Thoracic aorta (tissue), 2 donors: Measurements from ENCODE around the gene NCOA4. TPM values are rescaled to one million over a fixed set of nuclear protein-coding genes. Genes with fewer than 3 reads are reported as not detected.

Source experiments
- ATAC-seq: fragments of 150-250 bp; one replicate; pipeline ENCODE4 v1.8.0; 2017; ENCODE audit warnings: low read depth; ENCODE audit not compliant: insufficient number of reproducible peaks, low FRiP score
- DNase-seq: peaks from one replicate; pipeline ENCODE4 v3.0.0-alpha.2; 2020; ENCODE audit warnings: low spot score
- H3K27ac ChIP-seq, 2 donors: fragments of 200-600 bp; sonication (generic); 1 replicate in 1 of 2; 2 replicates in 1 of 2; pipeline ENCODE4 v1.5.1; 2016; ENCODE audit warnings: mild to moderate bottlenecking in 2 of 2, moderate library complexity in 2 of 2
- H3K27me3 ChIP-seq: fragments of 200-600 bp; sonication (generic); replicated peaks from 2 replicates; pipeline ENCODE4 v1.6.0; 2016; ENCODE audit warnings: mild to moderate bottlenecking; ENCODE audit not compliant: insufficient read depth
- H3K36me3 ChIP-seq: fragments of 200-600 bp; sonication (generic); one replicate; pipeline ENCODE4 v1.5.1; 2016
- H3K4me1 ChIP-seq, 2 donors: fragments of 200-600 bp; sonication (generic); 1 replicate in 1 of 2; 2 replicates in 1 of 2; pipeline versions ENCODE4 v1.5.1 to v1.6.0; 2016; ENCODE audit warnings: low read depth in 2 of 2, mild to moderate bottlenecking in 1 of 2; ENCODE audit not compliant: control insufficient read depth in 1 of 2
- H3K4me3 ChIP-seq: fragments of 200-600 bp; sonication (generic); 2 replicates; pipeline ENCODE4 v1.5.1; 2016; ENCODE audit warnings: mild to moderate bottlenecking
- H3K9me3 ChIP-seq: fragments of 200-600 bp; sonication (generic); 2 replicates; pipeline ENCODE4 v1.5.1; 2016
- CTCF ChIP-seq: fragments of 200-600 bp; sonication (generic); IDR thresholded peaks from one replicate; pipeline ENCODE4 v1.5.1; 2019; ENCODE audit warnings: antibody characterized with exemption
- total RNA-seq, 2 donors: library from RNA; depleted of rRNA; stranded (reverse); fragments of >200 nt; gene quantifications; one replicate each; pipeline versions ENCODE4 v1.1.0 to v1.2.3, GENCODE V29; 2016

The NCOA4 gene
- total RNA-seq, 2 donors from 2014 or later = 101 to 111 TPM

DNA sequence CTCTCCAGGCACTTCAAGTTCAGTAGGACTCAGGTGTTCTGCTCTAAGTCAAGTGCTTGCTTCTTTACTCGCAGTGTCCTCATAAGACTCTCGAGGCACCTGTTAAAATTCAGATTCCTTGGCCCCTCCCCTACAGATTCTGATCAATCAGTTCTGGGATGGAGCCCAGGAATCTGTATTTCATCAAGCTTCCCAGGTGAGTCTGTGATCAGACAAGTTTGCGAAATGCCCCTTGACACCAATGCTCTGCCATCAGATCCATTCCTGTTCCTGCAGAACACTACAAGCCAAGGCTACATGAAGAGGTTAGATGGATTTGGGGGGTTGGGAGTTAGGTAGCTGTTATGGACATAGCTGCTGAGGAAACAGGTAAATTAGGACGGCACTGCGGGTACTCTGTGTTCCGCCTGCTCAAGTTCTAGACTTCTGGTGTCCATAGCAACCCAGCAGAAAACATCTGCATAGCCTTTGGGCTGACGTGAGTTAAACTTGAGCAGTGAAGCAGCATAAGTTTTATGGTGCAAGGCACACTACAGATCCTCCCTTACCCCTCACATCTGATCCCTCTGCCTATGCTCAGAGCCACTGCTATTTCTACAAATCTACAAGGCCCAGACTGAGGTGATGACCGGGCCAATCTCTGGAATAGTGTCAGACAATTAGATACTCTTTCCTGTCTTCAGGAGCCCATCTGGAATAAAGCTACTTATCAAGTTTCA, 6.8 kb upstream of the NCOA4 start:
- ATAC-seq (no peak), DNase-seq (no peak)
- Histone ChIP-seq H3K4me3 (no peak overlapping the region), H3K9me3 (no peaks in the 10 kb centered on the region), H3K27me3 (no peaks in the 10 kb centered on the region), H3K36me3 (no peaks in the 10 kb centered on the region), H3K27ac (no peak overlapping the region), H3K4me1 (no peaks in the 10 kb centered on the region)
- no peak for TF ChIP-seq CTCF

DNA sequence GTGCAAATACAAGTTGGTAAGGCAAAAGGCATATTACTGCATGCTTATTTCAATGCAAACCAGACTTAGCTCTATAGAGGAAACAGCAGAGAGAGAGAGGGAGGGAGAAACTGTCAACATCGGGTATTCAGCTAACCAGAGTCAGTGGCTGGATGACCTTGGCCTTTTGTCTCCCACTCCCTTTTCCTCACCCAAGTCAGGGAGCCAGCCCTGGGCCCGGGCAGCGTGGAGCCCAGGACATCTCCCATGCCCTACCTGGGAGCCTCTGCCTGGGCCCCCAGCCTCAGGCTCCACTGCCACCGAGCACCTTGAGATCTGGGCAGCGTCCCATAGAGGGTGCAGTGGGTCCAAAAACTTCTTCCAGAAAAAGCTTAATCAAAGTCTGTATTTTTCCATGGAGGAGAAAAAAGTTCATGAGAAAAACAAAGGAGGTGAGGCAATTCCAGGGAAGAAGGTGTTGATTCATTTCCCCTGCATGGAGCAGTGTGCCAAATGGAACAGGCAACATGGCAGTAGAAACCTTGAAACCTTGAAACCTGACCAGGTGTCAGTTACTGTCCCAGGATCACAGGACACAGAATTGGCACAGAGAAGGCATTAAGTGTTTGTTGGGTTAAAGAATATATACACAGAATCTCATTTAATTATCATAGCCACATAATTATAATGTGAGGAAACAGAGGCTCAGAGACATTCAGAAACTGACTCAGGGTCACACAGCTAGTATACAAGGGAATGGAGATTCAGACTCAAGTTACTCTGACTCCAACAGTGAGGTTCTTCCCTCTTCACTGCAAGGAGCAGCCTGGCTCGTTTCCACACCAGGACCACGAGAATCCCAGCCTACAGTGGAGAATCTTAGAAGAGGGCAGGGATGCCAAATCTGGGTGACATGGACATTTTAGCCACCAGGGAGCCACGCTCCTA, 5.8 kb upstream of the NCOA4 start:
- Histone ChIP-seq H3K9me3 (no peaks in the 10 kb centered on the region), H3K36me3 (no peaks in the 10 kb centered on the region), H3K4me1 (no peaks in the 10 kb centered on the region), H3K4me3 (no peak overlapping the region), H3K27me3 (no peaks in the 10 kb centered on the region), H3K27ac (no peak overlapping the region)
- DNase-seq (no peak), ATAC-seq (no peak)
- TF ChIP-seq CTCF = no peak

DNA sequence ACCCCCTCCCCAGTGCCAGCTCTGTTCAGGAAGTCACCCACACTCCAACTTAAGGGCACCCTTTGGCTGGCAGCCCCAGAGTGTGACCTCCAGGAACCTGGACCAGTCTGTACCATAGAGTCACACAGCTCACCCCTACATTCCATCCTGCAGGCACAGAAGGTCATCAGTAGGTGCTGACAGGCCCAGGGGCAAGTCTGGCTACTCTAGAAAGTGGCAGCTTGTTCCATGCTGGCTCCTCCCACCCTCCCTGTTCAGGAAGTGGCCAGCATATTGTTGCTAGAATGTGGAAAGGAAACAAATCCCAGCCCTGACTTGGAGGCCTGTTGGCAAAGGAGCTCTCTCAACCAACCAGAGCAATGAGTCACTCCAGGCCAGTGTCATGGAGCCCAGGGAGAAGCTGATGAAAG, 3.2 kb upstream of the NCOA4 start:
- H3K27ac ChIP-seq = no peak overlapping the region
- no peaks in the 10 kb centered on the region for H3K27me3 ChIP-seq
- no peak for DNase-seq
- no peak for TF ChIP-seq CTCF
- no peak overlapping the region for H3K4me3 ChIP-seq
- peaks cover 13% of the 10 kb centered on the region in 2 donors for H3K4me1 ChIP-seq
- no peak for ATAC-seq
- H3K36me3 ChIP-seq = no peaks in the 10 kb centered on the region
- H3K9me3 ChIP-seq = no peaks in the 10 kb centered on the region

DNA sequence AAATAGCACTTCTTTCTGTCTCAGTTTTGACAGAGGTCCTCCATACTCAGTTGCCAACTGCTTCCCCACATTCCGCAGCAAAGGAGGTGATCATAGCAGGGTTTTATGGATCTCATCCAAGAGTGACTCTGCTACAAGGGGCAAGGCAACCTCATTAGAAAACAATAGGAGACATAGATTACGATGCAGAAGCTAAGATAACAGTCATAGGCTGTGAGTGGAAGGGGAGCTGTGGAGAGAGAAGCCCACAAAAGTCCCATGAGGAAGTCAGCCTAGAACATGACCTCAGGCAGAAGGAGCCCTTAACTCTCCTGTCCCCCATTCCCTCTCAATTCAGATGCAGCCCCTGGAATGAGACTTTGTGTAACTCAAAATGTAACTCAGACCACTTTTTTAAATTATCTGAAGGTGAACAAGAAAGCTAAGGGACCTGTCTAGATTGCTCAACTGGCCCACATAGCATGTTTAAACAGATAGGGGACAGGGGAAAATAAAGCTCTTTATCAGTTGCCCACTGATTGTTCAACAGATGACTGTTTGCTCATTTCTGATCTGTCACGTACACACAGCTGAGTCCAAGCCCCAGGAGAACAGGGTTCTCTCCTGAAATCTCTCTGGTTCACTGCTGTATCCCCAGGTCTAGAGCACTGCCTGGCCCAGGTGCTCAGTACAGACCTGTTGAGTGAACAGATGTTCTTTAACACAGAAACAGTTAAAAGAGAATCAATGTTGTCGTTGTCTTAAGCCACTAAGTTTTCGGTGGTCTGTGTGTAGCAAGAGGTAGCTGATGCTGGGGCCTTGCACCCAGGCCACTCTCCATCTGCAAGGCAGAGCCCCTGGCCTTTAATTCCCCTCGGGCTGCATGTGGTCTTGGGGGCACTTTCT, 1.5 kb upstream of the NCOA4 start:
- no peaks in the 10 kb centered on the region for H3K27me3 ChIP-seq
- no peaks in the 10 kb centered on the region for H3K36me3 ChIP-seq
- H3K9me3 ChIP-seq = no peaks in the 10 kb centered on the region
- peaks cover 20 to 29% of the 10 kb centered on the region in 2 donors for H3K4me1 ChIP-seq
- H3K4me3 ChIP-seq = no peak overlapping the region
- DNase-seq = no peak
- TF ChIP-seq CTCF = no peak
- H3K27ac ChIP-seq = no peak overlapping the region
- no peak for ATAC-seq
